WTC11 (cell line): ENCODE results near the gene LECT2. TPM values are rescaled to one million over a fixed set of nuclear protein-coding genes. Genes with fewer than 3 reads are reported as not detected.

Experiments used
- ATAC-seq: fragments of 200-7000 bp; cut with Tn5 transposase; 2 replicates; pipeline ENCODE4 v1.10.0; 2021; ENCODE audit warnings: mild to moderate bottlenecking, moderate library complexity
- CTCF ChIA-PET: fragments of 300-600 bp; sonication (Branson Sonifier 250); formaldehyde crosslinking; loops from one replicate; lab custom pipeline; 2021; ENCODE audit warnings: antibody characterized with exemption; lab: Charles Lee
- POLR2A ChIA-PET: fragments of 350-600 bp; sonication (Branson Sonifier 250); formaldehyde crosslinking; loops from one replicate; lab custom pipeline; 2021; ENCODE audit warnings: antibody characterized with exemption; lab: Charles Lee
- DNase-seq: peaks from one replicate; pipeline ENCODE4 v3.0.0; 2021; ENCODE audit warnings: low spot score
- H3K27ac Mint-ChIP-seq: 2 replicates; pipeline ENCODE4 v1.8.0; 2021; ENCODE audit warnings: mixed read lengths
- H3K27me3 Mint-ChIP-seq: 2 replicates; pipeline ENCODE4 v1.8.0; 2021; ENCODE audit warnings: low read depth, mild to moderate bottlenecking, moderate library complexity, mixed read lengths
- H3K36me3 Mint-ChIP-seq: 2 replicates; pipeline ENCODE4 v1.8.0; 2021; ENCODE audit warnings: mixed read lengths
- H3K4me1 Mint-ChIP-seq: 2 replicates; pipeline ENCODE4 v1.8.0; 2022; ENCODE audit warnings: mixed read lengths
- H3K4me3 Mint-ChIP-seq: 2 replicates; pipeline ENCODE4 v1.8.0; 2021; ENCODE audit warnings: mild to moderate bottlenecking, moderate library complexity, mixed read lengths
- H3K9me3 Mint-ChIP-seq: 2 replicates; pipeline ENCODE4 v1.8.0; 2021; ENCODE audit warnings: mixed read lengths
- CREM ChIP-seq: sonication (generic); formaldehyde crosslinking; IDR thresholded peaks from 2 replicates; pipeline ENCODE4 v1.8.1; 2022; ENCODE audit warnings: mild to moderate bottlenecking, missing genetic modification reagents, moderate library complexity
- ELF4 ChIP-seq: sonication (generic); formaldehyde crosslinking; IDR thresholded peaks from 2 replicates; pipeline ENCODE4 v1.8.1; 2022; ENCODE audit warnings: low read depth, mild to moderate bottlenecking, moderate library complexity, missing genetic modification reagents
- ESRRA ChIP-seq: sonication (generic); formaldehyde crosslinking; IDR thresholded peaks from 2 replicates; pipeline ENCODE4 v1.8.1; 2022; ENCODE audit warnings: mild to moderate bottlenecking, missing genetic modification reagents, borderline replicate concordance
- FOXP1 ChIP-seq: sonication (generic); formaldehyde crosslinking; IDR thresholded peaks from 2 replicates; pipeline ENCODE4 v1.8.0; 2022; ENCODE audit warnings: missing genetic modification reagents, mild to moderate bottlenecking, moderate library complexity, borderline replicate concordance
- GABPB1 ChIP-seq: sonication (generic); formaldehyde crosslinking; IDR thresholded peaks from 2 replicates; pipeline ENCODE4 v1.8.1; 2023; ENCODE audit warnings: mild to moderate bottlenecking, missing genetic modification reagents
- JUN ChIP-seq: sonication (generic); formaldehyde crosslinking; IDR thresholded peaks from 2 replicates; pipeline ENCODE4 v1.8.0; 2023; ENCODE audit warnings: mild to moderate bottlenecking, missing genetic modification reagents
- NFATC4 ChIP-seq: fragments of 250-450 bp; sonication (Bioruptor Pico); IDR thresholded peaks from 2 replicates; pipeline ENCODE4 v1.9.0; 2021; ENCODE audit warnings: mild to moderate bottlenecking
- NFYB ChIP-seq: sonication (generic); formaldehyde crosslinking; conservative IDR thresholded peaks from 2 replicates; pipeline ENCODE4 v1.8.0; 2022; ENCODE audit warnings: low read depth, missing genetic modification reagents
- NR2C2 ChIP-seq: sonication (generic); formaldehyde crosslinking; IDR thresholded peaks from 2 replicates; pipeline ENCODE4 v1.8.0; 2022; ENCODE audit warnings: mild to moderate bottlenecking, missing genetic modification reagents
- NR3C1 ChIP-seq: sonication (generic); formaldehyde crosslinking; conservative IDR thresholded peaks from 2 replicates; pipeline ENCODE4 v1.8.1; 2023; ENCODE audit warnings: low read depth, mild to moderate bottlenecking, missing genetic modification reagents
- SOX15 ChIP-seq: fragments of 250-450 bp; sonication (Bioruptor Pico); IDR thresholded peaks from 2 replicates; pipeline ENCODE4 v1.9.0; 2021; ENCODE audit warnings: mild to moderate bottlenecking
- ZNF219 ChIP-seq: sonication (generic); formaldehyde crosslinking; IDR thresholded peaks from 2 replicates; pipeline ENCODE4 v1.8.0; 2023; ENCODE audit warnings: missing genetic modification reagents, mild to moderate bottlenecking, borderline replicate concordance
- ZNF232 ChIP-seq: sonication (generic); formaldehyde crosslinking; IDR thresholded peaks from 2 replicates; pipeline ENCODE4 v1.8.0; 2022; ENCODE audit warnings: mild to moderate bottlenecking, missing genetic modification reagents
- ZNF416 ChIP-seq: fragments of 250-450 bp; sonication (Bioruptor Pico); IDR thresholded peaks from 2 replicates; pipeline ENCODE4 v1.9.0; 2021; ENCODE audit warnings: mild to moderate bottlenecking, inconsistent platforms
- ZNF671 ChIP-seq: fragments of 250-450 bp; sonication (Bioruptor Pico); IDR thresholded peaks from 2 replicates; pipeline ENCODE4 v1.8.0; 2021; ENCODE audit warnings: mild to moderate bottlenecking
- total RNA-seq: library from RNA; stranded (reverse); gene quantifications from 3 replicates; pipeline ENCODE4 v1.2.3, GENCODE V29; 2021
- TF ChIP-seq, protein P1 (sequence below): sonication (generic); formaldehyde crosslinking; IDR thresholded peaks from 2 replicates; pipeline ENCODE4 v1.8.1; 2022; ENCODE audit warnings: missing genetic modification reagents, borderline replicate concordance
- TF ChIP-seq, protein P2 (sequence below): fragments of 250-450 bp; sonication (Bioruptor Pico); IDR thresholded peaks from 2 replicates; pipeline ENCODE4 v1.9.0; 2021; ENCODE audit warnings: mild to moderate bottlenecking, borderline replicate concordance
- TF ChIP-seq, protein P3 (sequence below): fragments of 250-450 bp; sonication (Bioruptor Pico); IDR thresholded peaks from 2 replicates; pipeline ENCODE4 v1.9.0; 2021; ENCODE audit warnings: moderate library complexity, mild to moderate bottlenecking, inconsistent platforms, borderline replicate concordance
- TF ChIP-seq, protein P4 (sequence below): sonication (generic); formaldehyde crosslinking; IDR thresholded peaks from 2 replicates; pipeline ENCODE4 v1.8.1; 2022; ENCODE audit warnings: mild to moderate bottlenecking, missing genetic modification reagents, moderate library complexity, borderline replicate concordance

Gene LECT2
- total RNA-seq, 1 experiment from 2014 or later, result not detected

DNA sequence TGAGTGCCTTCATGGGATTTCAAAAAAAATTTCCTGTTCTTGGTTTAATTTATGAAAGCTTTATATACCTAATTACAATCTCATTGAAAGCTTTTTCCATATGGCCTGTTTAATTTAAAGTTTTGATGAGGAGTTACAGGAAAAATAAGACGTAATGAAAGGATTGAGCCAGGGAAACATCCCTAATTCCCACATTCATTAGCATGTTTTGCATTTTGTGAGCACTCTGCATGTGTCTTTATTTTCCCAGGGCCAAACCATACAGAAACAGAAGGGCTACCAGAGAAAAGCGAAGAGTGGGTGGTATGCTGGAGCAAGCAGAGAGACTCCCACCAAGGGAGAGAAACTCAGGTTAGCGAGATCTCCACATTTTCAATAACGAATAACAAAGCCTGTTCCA lies 20.3 kb upstream of the LECT2 start:
- POLR2A ChIA-PET, result no interaction called here
- TF ChIP-seq JUN (CRISPR knock-in tag) (no peak), SOX15 (no peak), FOXP1 (CRISPR knock-in tag) (no peak)
- no peak overlapping the region for H3K4me3 Mint-ChIP-seq
- no peak overlapping the region for H3K27ac Mint-ChIP-seq
- H3K36me3 Mint-ChIP-seq, result no peaks in the 10 kb centered on the region
- CTCF ChIA-PET, result interaction anchor here (1.0 to 2.3 kb wide), 3 partner anchors 54 to 217 kb away, joined by 3 to 14 read pairs (median 5); partner anchors contain the start of gene TGFBI
- DNase-seq, result no peak
- peaks cover 12% of the 10 kb centered on the region for H3K27me3 Mint-ChIP-seq
- ATAC-seq, result no peak
- peaks cover 25% of the 10 kb centered on the region for H3K4me1 Mint-ChIP-seq
- peaks cover 3% of the 10 kb centered on the region; the same call in 1 of the 2 replicates for H3K9me3 Mint-ChIP-seq

DNA sequence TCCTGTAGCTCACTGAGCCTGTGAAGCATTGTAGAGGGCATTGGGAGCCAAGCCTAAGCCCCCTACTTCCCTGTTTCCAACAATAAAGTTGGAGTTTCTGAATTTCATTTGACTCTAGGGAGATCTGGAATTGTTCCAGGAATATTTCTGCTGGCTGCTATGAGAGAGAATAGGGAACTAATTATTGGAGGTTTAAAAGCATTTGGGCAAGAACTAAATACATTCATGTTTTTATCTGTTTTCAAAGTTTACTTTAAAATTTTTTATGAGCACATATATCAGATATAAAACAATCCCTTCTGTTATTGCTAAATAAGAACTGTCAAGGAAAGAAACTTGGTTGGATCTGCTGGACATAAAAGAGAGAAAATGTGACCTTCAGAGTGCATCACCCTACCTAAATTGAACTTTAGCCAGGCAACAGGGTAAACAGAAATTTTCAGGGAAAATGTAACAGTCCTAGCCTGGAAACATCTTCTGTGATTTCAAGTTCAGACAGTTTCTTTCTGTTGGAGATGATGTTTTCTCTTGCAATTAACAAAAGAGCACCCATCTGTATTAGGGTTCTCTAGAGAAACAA lies 19.3 kb upstream of the LECT2 start:
- POLR2A ChIA-PET, result no interaction called here
- H3K4me1 Mint-ChIP-seq, result peaks cover 25% of the 10 kb centered on the region
- TF ChIP-seq ESRRA (CRISPR knock-in tag) (no peak), ZNF671 (CRISPR knock-in tag) (no peak), NFYB (CRISPR knock-in tag) (no peak)
- TF ChIP-seq, protein P1, sequence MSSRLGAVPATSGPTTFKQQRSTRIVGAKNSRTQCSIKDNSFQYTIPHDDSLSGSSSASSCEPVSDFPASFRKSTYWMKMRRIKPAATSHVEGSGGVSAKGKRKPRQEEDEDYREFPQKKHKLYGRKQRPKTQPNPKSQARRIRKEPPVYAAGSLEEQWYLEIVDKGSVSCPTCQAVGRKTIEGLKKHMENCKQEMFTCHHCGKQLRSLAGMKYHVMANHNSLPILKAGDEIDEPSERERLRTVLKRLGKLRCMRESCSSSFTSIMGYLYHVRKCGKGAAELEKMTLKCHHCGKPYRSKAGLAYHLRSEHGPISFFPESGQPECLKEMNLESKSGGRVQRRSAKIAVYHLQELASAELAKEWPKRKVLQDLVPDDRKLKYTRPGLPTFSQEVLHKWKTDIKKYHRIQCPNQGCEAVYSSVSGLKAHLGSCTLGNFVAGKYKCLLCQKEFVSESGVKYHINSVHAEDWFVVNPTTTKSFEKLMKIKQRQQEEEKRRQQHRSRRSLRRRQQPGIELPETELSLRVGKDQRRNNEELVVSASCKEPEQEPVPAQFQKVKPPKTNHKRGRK (CRISPR knock-in tag), result no peak
- DNase-seq (no peak), ATAC-seq (no peak)
- H3K27me3 Mint-ChIP-seq, result peaks cover 12% of the 10 kb centered on the region
- H3K27ac Mint-ChIP-seq, result no peak overlapping the region
- CTCF ChIA-PET, result interaction anchor here (1.6 to 2.3 kb wide), 2 partner anchors 84 kb away, joined by 5 to 14 read pairs; no protein-coding TSS in a partner anchor
- H3K36me3 Mint-ChIP-seq, result no peaks in the 10 kb centered on the region
- H3K9me3 Mint-ChIP-seq, result peaks cover 3% of the 10 kb centered on the region; the same call in 1 of the 2 replicates
- no peak overlapping the region for H3K4me3 Mint-ChIP-seq

DNA sequence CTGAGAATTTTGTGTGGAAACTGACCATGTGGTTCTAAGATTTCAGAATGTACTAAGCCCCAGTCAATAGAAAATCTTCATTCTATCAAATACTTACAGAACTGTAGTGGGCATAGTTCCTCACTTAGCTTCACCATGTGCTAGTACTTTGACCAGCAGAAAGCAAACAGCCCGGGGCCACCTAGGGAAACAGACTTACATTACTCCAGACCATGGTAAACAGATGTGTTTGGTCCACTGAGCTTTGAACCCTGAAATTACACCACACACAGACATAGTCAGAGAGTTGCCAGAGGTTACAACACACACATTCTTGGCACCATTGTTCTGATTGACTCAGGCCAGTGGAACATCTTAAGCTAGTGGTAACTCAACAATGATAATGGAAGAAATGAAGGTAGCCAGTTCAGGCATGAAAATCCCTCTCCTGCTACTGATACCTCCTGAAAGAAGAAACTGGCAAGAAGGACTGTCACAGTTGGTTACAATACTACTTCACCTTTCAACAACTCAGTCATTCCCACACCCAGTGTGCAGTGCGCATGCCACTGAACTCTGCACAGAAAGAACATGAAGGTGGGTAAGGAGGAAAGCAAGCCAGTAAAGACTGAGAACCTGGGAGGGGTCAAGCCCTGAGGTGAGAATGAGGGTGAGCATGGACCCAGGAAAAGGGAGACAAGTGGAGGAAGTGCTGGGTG lies 18.7 kb upstream of the LECT2 start:
- TF ChIP-seq NR2C2 (CRISPR knock-in tag) (no peak), GABPB1 (CRISPR knock-in tag) (peak; percentile 98)
- Mint-ChIP-seq H3K36me3 (no peaks in the 10 kb centered on the region), H3K4me1 (peaks cover 25% of the 10 kb centered on the region), H3K9me3 (peaks cover 6% of the 10 kb centered on the region), H3K4me3 (no peak overlapping the region), H3K27ac (no peak overlapping the region), H3K27me3 (peaks cover 12% of the 10 kb centered on the region)
- no peak for DNase-seq
- CTCF ChIA-PET, result interaction anchor here (1.6 kb wide), 1 partner anchor 84 kb away, joined by 5 read pairs; no protein-coding TSS in a partner anchor
- POLR2A ChIA-PET, result no interaction called here
- no peak for ATAC-seq

DNA sequence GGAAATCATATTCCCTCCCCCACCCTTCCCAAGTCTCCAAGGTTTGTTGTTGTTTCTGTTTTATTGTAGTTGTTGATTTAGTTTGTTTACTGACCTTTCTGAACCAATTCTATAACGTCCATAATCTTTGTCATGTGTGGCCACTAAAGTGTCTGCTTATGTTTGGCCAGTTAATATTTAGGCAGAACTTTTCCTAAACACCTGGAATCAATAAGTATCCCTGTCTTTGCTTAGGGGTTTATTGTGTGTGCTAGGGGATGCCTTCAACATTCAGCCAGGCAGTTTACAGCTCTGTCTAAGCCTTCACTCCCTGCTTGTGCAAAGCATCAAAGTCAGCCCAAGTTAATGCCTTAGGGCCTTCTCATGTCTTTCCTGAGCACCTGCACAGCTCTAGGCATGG lies 16.9 kb upstream of the LECT2 start:
- no peak for DNase-seq
- H3K36me3 Mint-ChIP-seq, result no peaks in the 10 kb centered on the region
- no peak overlapping the region for H3K27ac Mint-ChIP-seq
- peaks cover 13% of the 10 kb centered on the region for H3K9me3 Mint-ChIP-seq
- peaks cover 8% of the 10 kb centered on the region; the same call in 1 of the 2 replicates for H3K27me3 Mint-ChIP-seq
- no peak overlapping the region for H3K4me3 Mint-ChIP-seq
- POLR2A ChIA-PET, result no interaction called here
- CTCF ChIA-PET, result no interaction called here
- H3K4me1 Mint-ChIP-seq, result peaks cover 18% of the 10 kb centered on the region
- no peak for ATAC-seq
- TF ChIP-seq ZNF219 (no peak), ZNF232 (no peak), ESRRA (CRISPR knock-in tag) (no peak), JUN (CRISPR knock-in tag) (no peak), NR3C1 (no peak), NFATC4 (CRISPR knock-in tag) (no peak), ZNF416 (CRISPR knock-in tag) (no peak), CREM (CRISPR knock-in tag) (no peak), ELF4 (CRISPR knock-in tag) (no peak), NR2C2 (CRISPR knock-in tag) (no peak)
- TF ChIP-seq, protein P2, sequence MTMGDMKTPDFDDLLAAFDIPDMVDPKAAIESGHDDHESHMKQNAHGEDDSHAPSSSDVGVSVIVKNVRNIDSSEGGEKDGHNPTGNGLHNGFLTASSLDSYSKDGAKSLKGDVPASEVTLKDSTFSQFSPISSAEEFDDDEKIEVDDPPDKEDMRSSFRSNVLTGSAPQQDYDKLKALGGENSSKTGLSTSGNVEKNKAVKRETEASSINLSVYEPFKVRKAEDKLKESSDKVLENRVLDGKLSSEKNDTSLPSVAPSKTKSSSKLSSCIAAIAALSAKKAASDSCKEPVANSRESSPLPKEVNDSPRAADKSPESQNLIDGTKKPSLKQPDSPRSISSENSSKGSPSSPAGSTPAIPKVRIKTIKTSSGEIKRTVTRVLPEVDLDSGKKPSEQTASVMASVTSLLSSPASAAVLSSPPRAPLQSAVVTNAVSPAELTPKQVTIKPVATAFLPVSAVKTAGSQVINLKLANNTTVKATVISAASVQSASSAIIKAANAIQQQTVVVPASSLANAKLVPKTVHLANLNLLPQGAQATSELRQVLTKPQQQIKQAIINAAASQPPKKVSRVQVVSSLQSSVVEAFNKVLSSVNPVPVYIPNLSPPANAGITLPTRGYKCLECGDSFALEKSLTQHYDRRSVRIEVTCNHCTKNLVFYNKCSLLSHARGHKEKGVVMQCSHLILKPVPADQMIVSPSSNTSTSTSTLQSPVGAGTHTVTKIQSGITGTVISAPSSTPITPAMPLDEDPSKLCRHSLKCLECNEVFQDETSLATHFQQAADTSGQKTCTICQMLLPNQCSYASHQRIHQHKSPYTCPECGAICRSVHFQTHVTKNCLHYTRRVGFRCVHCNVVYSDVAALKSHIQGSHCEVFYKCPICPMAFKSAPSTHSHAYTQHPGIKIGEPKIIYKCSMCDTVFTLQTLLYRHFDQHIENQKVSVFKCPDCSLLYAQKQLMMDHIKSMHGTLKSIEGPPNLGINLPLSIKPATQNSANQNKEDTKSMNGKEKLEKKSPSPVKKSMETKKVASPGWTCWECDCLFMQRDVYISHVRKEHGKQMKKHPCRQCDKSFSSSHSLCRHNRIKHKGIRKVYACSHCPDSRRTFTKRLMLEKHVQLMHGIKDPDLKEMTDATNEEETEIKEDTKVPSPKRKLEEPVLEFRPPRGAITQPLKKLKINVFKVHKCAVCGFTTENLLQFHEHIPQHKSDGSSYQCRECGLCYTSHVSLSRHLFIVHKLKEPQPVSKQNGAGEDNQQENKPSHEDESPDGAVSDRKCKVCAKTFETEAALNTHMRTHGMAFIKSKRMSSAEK (CRISPR knock-in tag), result no peak
- TF ChIP-seq, protein P3, sequence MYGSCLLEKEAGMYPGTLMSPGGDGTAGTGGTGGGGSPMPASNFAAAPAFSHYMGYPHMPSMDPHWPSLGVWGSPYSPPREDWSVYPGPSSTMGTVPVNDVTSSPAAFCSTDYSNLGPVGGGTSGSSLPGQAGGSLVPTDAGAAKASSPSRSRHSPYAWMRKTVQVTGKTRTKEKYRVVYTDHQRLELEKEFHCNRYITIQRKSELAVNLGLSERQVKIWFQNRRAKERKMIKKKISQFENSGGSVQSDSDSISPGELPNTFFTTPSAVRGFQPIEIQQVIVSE, result no peak
- TF ChIP-seq, protein P4, sequence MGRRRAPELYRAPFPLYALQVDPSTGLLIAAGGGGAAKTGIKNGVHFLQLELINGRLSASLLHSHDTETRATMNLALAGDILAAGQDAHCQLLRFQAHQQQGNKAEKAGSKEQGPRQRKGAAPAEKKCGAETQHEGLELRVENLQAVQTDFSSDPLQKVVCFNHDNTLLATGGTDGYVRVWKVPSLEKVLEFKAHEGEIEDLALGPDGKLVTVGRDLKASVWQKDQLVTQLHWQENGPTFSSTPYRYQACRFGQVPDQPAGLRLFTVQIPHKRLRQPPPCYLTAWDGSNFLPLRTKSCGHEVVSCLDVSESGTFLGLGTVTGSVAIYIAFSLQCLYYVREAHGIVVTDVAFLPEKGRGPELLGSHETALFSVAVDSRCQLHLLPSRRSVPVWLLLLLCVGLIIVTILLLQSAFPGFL (CRISPR knock-in tag), result no peak
